Adrenal gland (tissue), 12 donors: Measurements from ENCODE around the gene PCLO. TPM values are rescaled to one million over a fixed set of nuclear protein-coding genes. Genes with fewer than 3 reads are reported as not detected.
A peak's percentile ranks its signal among the peaks of the same experiment; 100 is the strongest.
"Not testable (repeated sequence)": the region's sequence is repeated elsewhere in the genome, so short reads cannot be mapped to it uniquely, and the experiment has no call there.

ENCODE experiments used
- DNase-seq, 7 donors: peaks; one replicate each; pipeline ENCODE4 v3.0.0-alpha.2; 2019 to 2020
- H3K27ac ChIP-seq, 5 donors: fragments of 200-600 bp; sonication (generic) in 4 of 5; 1 replicate in 3 of 5; 2 replicates in 2 of 5; pipeline versions ENCODE4 v1.5.1 to v1.8.0; 2016 to 2020; ENCODE audit warnings: mild to moderate bottlenecking in 1 of 5
- H3K27me3 ChIP-seq: fragments of 200-600 bp; 2 replicates; pipeline ENCODE4 v1.8.0; 2021
- H3K36me3 ChIP-seq, 2 donors: fragments of 200-600 bp; replicated peaks in 1 of 2; 1 replicate in 1 of 2; 2 replicates in 1 of 2; pipeline versions ENCODE4 v1.5.1 to v1.8.0; 2018 to 2022
- H3K4me1 ChIP-seq, 2 donors: fragments of 200-600 bp; replicated peaks in 1 of 2; 1 replicate in 1 of 2; 2 replicates in 1 of 2; pipeline versions ENCODE4 v1.5.1 to v1.8.0; 2018 to 2021
- H3K4me3 ChIP-seq, 4 donors: fragments of 200-600 bp; sonication (generic) in 3 of 4; one replicate each; pipeline ENCODE4 v1.5.1; 2016 to 2018
- H3K9me3 ChIP-seq, 3 donors: fragments of 200-600 bp; sonication (generic) in 1 of 3; replicated peaks in 1 of 3; 1 replicate in 2 of 3; 2 replicates in 1 of 3; pipeline versions ENCODE4 v1.5.1 to v1.8.0; 2016 to 2021
- CTCF ChIP-seq, 6 experiments: fragments of 450-650 bp in 4 of 6; fragments of 200-600 bp in 2 of 6; sonication (generic) in 1 of 6; IDR thresholded peaks; 1 replicate in 5 of 6; 2 replicates in 1 of 6; pipeline versions ENCODE4 v1.5.1 to v1.8.0; 2016 to 2021; ENCODE audit warnings: antibody characterized with exemption in 6 of 6, mild to moderate bottlenecking in 2 of 6, moderate library complexity in 1 of 6
- POLR2A ChIP-seq, 2 donors: fragments of 450-650 bp; IDR thresholded peaks; one replicate each; pipeline ENCODE4 v1.6.1; 2017; ENCODE audit warnings: antibody characterized with exemption in 2 of 2, mild to moderate bottlenecking in 2 of 2, moderate library complexity in 1 of 2
- WGBS, 4 donors: extraction: QIAGEN DNeasy Blood & Tissue Kit in 2 of 4; methylation state at CpG; one replicate each; pipeline versions ENCODE4 v1.1.5 to v1.1.7; 2013 to 2017; 5-methylcytosine and 5-hydroxymethylcytosine counted together
- intact Hi-C, 2 donors: fragments of 100-400 bp; cut with DNase I; formaldehyde crosslinking; loops; one replicate each; pipeline versions ENCODE4 v1.14.1 to v1.15.0; 2022 to 2023
- polyA plus RNA-seq, 3 donors: library from polyadenylated mRNA; stranded (reverse); fragments of 200-250 nt in 2 of 3; fragments of 350-450 nt in 1 of 3; fragmentation: Illumina TruSeq in 1 of 3; extraction: RNeasy Lipid Tissue Mini Kit (QIAGEN cat#74804) in 1 of 3; gene quantifications; one replicate each; pipeline ENCODE4 v1.2.3, GENCODE V29; 2013 to 2014
- total RNA-seq, 9 donors: library from RNA; depleted of rRNA in 4 of 9; stranded (reverse); fragments of >200 nt in 4 of 9; fragments of 120-200 nt in 1 of 9; fragmentation: NEBNext Ultra II Directional in 1 of 9; extraction: Animal tissue kit (Norgen Biotek cat#: 25700) in 1 of 9; gene quantifications; one replicate each; pipeline versions ENCODE4 v1.1.0 to v1.2.4, GENCODE V29; 2013 to 2023
- donor health status: healthy with polysubstance abuse.
- donor health status: Bipolar disorder and iron deficiency.
- donor health status: DM: yes; HTN: yes; CAD: no.
- donor health status: DM: no; HTN: no; CAD: no.
- donor health status: DM: no; HTN: no; CAD: no.
- donor health status: DM: yes; HTN: yes; CAD: no.

PCLO gene
- total and polyA plus RNA-seq, 12 donors: 1.8 to 17.1 (median 9.6) TPM

- Histone ChIP-seq H3K36me3 (no peaks in the 10 kb centered on the region), H3K4me3 (no peak overlapping the region), H3K27ac (no peak overlapping the region), H3K4me1 (peaks cover 0 to 2% of the 10 kb centered on the region in 2 donors), H3K27me3 (no peaks in the 10 kb centered on the region), H3K9me3 (no peaks in the 10 kb centered on the region)
- no peak for DNase-seq
- no peak for TF ChIP-seq CTCF (IDR thresholded peaks at IDR 0.05)
- no peak for TF ChIP-seq POLR2A (IDR thresholded peaks at IDR 0.05)
- intact Hi-C loops: no loop called here
Observed at GRCh38 chr7:83032195-83032594, 130.5 kb downstream of the PCLO start.

- H3K4me1 ChIP-seq, H3K27ac ChIP-seq, H3K27me3 ChIP-seq, H3K9me3 ChIP-seq, intact Hi-C loops, H3K36me3 ChIP-seq, H3K4me3 ChIP-seq: not testable (repeated sequence)
- peak in 1 of 7 donors; percentile 2 for DNase-seq
- WGBS, 4 donors: 87 to 94% (median 91%) methylated on average over 18 to 31 of the region's 31 CpGs
Observed at GRCh38 chr7:83023817-83024665, 138.6 kb downstream of the PCLO start.

GRCh38 chr7:83021032-83021431 is 141.7 kb downstream of the PCLO start:
- intact Hi-C loops: no loop called here
- H3K9me3 ChIP-seq: no peaks in the 10 kb centered on the region
- no peak overlapping the region for H3K27ac ChIP-seq
- 93 to 100% (median 95%) methylated on average over 1 of the region's 1 CpG for WGBS, 4 donors
- H3K27me3 ChIP-seq: no peaks in the 10 kb centered on the region
- no peaks in the 10 kb centered on the region for H3K36me3 ChIP-seq
- H3K4me1 ChIP-seq: no peaks in the 10 kb centered on the region
- TF ChIP-seq CTCF (IDR thresholded peaks at IDR 0.05) (no peak), POLR2A (IDR thresholded peaks at IDR 0.05) (no peak)
- no peak for DNase-seq
- no peak overlapping the region for H3K4me3 ChIP-seq

- WGBS, 4 donors: 60 to 88% (median 80%) methylated on average over 1 of the region's 1 CpG
- TF ChIP-seq CTCF (IDR thresholded peaks at IDR 0.05) (no peak), POLR2A (IDR thresholded peaks at IDR 0.05) (no peak)
Observed at GRCh38 chr7:83020161-83020560, 142.5 kb downstream of the PCLO start.

GRCh38 chr7:83015916-83016315 is 146.8 kb downstream of the PCLO start:
- H3K4me1 ChIP-seq: no peaks in the 10 kb centered on the region
- no peaks in the 10 kb centered on the region for H3K27me3 ChIP-seq
- 58 to 73% (median 63%) methylated on average over 2 of the region's 2 CpGs for WGBS, 4 donors
- TF ChIP-seq CTCF (IDR thresholded peaks at IDR 0.05) (no peak), POLR2A (IDR thresholded peaks at IDR 0.05) (no peak)
- no peak overlapping the region for H3K27ac ChIP-seq
- DNase-seq: no peak
- intact Hi-C loops: no loop called here
- H3K36me3 ChIP-seq: no peaks in the 10 kb centered on the region
- no peaks in the 10 kb centered on the region for H3K9me3 ChIP-seq
- H3K4me3 ChIP-seq: no peak overlapping the region

More at GRCh38 chr7:83020161-83020560, 142.5 kb downstream of the PCLO start:
- H3K27ac ChIP-seq: no peak overlapping the region
- H3K27me3 ChIP-seq: no peaks in the 10 kb centered on the region
- DNase-seq: no peak
- intact Hi-C loops: no loop called here
- no peaks in the 10 kb centered on the region for H3K36me3 ChIP-seq
- no peak overlapping the region for H3K4me3 ChIP-seq
- H3K4me1 ChIP-seq: no peaks in the 10 kb centered on the region
- H3K9me3 ChIP-seq: no peaks in the 10 kb centered on the region
